Measurements from ENCODE around the gene CACNA1D.

DNA sequence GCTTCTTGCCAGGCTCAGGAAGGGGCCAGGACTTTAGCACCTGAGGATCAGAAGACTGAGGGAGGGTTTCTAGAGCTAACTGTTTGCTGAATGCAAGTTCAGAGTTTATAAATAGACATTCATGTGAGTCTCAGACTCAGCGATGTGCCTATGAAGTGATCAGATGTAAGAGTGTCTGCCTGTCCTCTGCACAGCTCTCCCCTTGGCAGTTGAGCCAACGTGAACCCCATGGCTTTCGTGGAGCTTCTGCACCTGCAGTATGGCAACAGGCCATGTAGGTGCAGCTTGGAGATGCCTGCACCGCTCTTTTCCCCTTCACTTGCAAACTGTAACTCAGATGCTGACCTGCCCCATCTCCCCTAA is 209.9 kb downstream of the CACNA1D start:
- no peak for TF ChIP-seq KDM1A (IDR thresholded peaks at IDR 0.05)
- TF ChIP-seq POLR2A (conservative IDR thresholded peaks at IDR 0.05) = no peak
- TF ChIP-seq, protein P1, sequence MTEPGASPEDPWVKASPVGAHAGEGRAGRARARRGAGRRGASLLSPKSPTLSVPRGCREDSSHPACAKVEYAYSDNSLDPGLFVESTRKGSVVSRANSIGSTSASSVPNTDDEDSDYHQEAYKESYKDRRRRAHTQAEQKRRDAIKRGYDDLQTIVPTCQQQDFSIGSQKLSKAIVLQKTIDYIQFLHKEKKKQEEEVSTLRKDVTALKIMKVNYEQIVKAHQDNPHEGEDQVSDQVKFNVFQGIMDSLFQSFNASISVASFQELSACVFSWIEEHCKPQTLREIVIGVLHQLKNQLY (CRISPR knock-in tag; conservative IDR thresholded peaks at IDR 0.05) = no peak
- TF ChIP-seq, protein P2, sequence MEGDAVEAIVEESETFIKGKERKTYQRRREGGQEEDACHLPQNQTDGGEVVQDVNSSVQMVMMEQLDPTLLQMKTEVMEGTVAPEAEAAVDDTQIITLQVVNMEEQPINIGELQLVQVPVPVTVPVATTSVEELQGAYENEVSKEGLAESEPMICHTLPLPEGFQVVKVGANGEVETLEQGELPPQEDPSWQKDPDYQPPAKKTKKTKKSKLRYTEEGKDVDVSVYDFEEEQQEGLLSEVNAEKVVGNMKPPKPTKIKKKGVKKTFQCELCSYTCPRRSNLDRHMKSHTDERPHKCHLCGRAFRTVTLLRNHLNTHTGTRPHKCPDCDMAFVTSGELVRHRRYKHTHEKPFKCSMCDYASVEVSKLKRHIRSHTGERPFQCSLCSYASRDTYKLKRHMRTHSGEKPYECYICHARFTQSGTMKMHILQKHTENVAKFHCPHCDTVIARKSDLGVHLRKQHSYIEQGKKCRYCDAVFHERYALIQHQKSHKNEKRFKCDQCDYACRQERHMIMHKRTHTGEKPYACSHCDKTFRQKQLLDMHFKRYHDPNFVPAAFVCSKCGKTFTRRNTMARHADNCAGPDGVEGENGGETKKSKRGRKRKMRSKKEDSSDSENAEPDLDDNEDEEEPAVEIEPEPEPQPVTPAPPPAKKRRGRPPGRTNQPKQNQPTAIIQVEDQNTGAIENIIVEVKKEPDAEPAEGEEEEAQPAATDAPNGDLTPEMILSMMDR (IDR thresholded peaks at IDR 0.05 in 2 of 3, conservative IDR thresholded peaks at IDR 0.05 in 1 of 3; ENCODE audit: insufficient read depth in 2 of 3, low read depth in 1 of 3, low read length in 3 of 3) = no peak
- TF ChIP-seq, protein P3, sequence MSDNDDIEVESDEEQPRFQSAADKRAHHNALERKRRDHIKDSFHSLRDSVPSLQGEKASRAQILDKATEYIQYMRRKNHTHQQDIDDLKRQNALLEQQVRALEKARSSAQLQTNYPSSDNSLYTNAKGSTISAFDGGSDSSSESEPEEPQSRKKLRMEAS (CRISPR knock-in tag; IDR thresholded peaks at IDR 0.05) = no peak
- no peak for TF ChIP-seq MYC (IDR thresholded peaks at IDR 0.05; ENCODE audit: low read depth, low read length)
- no peak for TF ChIP-seq MYC (CRISPR knock-in tag; IDR thresholded peaks at IDR 0.05; ENCODE audit: borderline replicate concordance, low read depth)
- TF ChIP-seq CBX5 (IDR thresholded peaks at IDR 0.05; ENCODE audit: borderline replicate concordance, low read depth) = no peak
- TF ChIP-seq, protein P4, sequence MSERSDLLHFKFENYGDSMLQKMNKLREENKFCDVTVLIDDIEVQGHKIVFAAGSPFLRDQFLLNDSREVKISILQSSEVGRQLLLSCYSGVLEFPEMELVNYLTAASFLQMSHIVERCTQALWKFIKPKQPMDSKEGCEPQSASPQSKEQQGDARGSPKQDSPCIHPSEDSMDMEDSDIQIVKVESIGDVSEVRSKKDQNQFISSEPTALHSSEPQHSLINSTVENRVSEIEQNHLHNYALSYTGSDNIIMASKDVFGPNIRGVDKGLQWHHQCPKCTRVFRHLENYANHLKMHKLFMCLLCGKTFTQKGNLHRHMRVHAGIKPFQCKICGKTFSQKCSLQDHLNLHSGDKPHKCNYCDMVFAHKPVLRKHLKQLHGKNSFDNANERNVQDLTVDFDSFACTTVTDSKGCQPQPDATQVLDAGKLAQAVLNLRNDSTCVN (CRISPR knock-in tag; IDR thresholded peaks at IDR 0.05) = no peak
- TF ChIP-seq POLR2AphosphoS5 (IDR thresholded peaks at IDR 0.05; ENCODE audit: control insufficient read depth, insufficient read depth, low read depth, low read length) = no peak
- TF ChIP-seq BMI1 (IDR thresholded peaks at IDR 0.05; ENCODE audit: low read length) = no peak
- TF ChIP-seq CREBBP (IDR thresholded peaks at IDR 0.05; ENCODE audit: low read depth, low read length) = no peak
- TF ChIP-seq, protein P5, sequence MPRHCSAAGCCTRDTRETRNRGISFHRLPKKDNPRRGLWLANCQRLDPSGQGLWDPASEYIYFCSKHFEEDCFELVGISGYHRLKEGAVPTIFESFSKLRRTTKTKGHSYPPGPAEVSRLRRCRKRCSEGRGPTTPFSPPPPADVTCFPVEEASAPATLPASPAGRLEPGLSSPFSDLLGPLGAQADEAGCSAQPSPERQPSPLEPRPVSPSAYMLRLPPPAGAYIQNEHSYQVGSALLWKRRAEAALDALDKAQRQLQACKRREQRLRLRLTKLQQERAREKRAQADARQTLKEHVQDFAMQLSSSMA (CRISPR knock-in tag; IDR thresholded peaks at IDR 0.05) = no peak
- TF ChIP-seq ZNF717 (CRISPR knock-in tag; IDR thresholded peaks at IDR 0.05) = no peak

All from K562 (cell line).